PC-9 (cell line): ENCODE measurements around the gene PLXNA1. TPM values are rescaled to one million over a fixed set of nuclear protein-coding genes. Genes with fewer than 3 reads are reported as not detected.
A peak's percentile ranks its signal among the peaks of the same experiment; 100 is the strongest.

Experiments
- BruUV-seq: library from RNA; stranded (reverse); fragments of 400-500 nt; replicated peaks from 2 replicates; lab custom pipeline; 2021; lab: Mats Ljungman, UMichigan
- CTCF ChIA-PET: fragments of 300-600 bp; sonication (Branson Sonifier 250); formaldehyde crosslinking; loops from one replicate; lab custom pipeline; 2022; ENCODE audit warnings: antibody characterized with exemption; lab: Charles Lee
- POLR2A ChIA-PET: fragments of 300-600 bp; sonication (Branson Sonifier 250); formaldehyde crosslinking; loops from one replicate; lab custom pipeline; 2022; ENCODE audit warnings: antibody characterized with exemption; ENCODE audit not compliant: unreplicated experiment; lab: Charles Lee
- DNase-seq, 2 experiments: peaks; one replicate each; pipeline versions ENCODE4 v3.0.0 to v3.0.0-alpha.2; 2015 to 2022; ENCODE audit warnings: mixed read lengths in 1 of 2
- H2AFZ ChIP-seq: fragments of 200-600 bp; sonication (generic); 2 replicates; pipeline ENCODE4 v1.8.1; 2017; ENCODE audit warnings: antibody characterized with exemption
- H3F3A ChIP-seq: fragments of 200-600 bp; sonication (generic); 2 replicates; pipeline ENCODE4 v1.8.1; 2017; ENCODE audit warnings: antibody characterized with exemption, mild to moderate bottlenecking, low read depth; ENCODE audit not compliant: insufficient read depth
- H3K27ac ChIP-seq: fragments of 200-600 bp; sonication (generic); 2 replicates; pipeline ENCODE4 v1.6.1; 2016; ENCODE audit warnings: mixed run types
- H3K27me3 ChIP-seq: fragments of 200-600 bp; sonication (generic); 2 replicates; pipeline ENCODE4 v1.6.1; 2016; ENCODE audit warnings: low read depth, mixed run types; ENCODE audit not compliant: insufficient read depth
- H3K36me3 ChIP-seq: fragments of 200-600 bp; sonication (generic); 2 replicates; pipeline ENCODE4 v1.6.1; 2016; ENCODE audit warnings: low read depth, mixed run types
- H3K4me1 ChIP-seq: fragments of 200-600 bp; sonication (generic); replicated peaks from 2 replicates; pipeline ENCODE4 v1.6.1; 2016; ENCODE audit warnings: mixed run types; ENCODE audit not compliant: insufficient read depth
- H3K4me2 ChIP-seq: fragments of 200-600 bp; sonication (generic); 2 replicates; pipeline ENCODE4 v1.6.1; 2017; ENCODE audit warnings: mixed run types
- H3K4me3 ChIP-seq: fragments of 200-600 bp; sonication (generic); 2 replicates; pipeline ENCODE4 v1.6.1; 2016; ENCODE audit warnings: mixed run types
- H3K79me2 ChIP-seq: fragments of 200-600 bp; sonication (generic); 2 replicates; pipeline ENCODE4 v1.6.1; 2017; ENCODE audit warnings: low read depth, mixed run types
- H3K9me2 ChIP-seq: fragments of 200-600 bp; sonication (generic); 2 replicates; pipeline ENCODE4 v1.8.1; 2017; ENCODE audit warnings: mild to moderate bottlenecking; ENCODE audit not compliant: insufficient read depth
- H3K9me3 ChIP-seq: fragments of 200-600 bp; sonication (generic); 2 replicates; pipeline ENCODE4 v1.8.1; 2016; ENCODE audit warnings: low read depth; ENCODE audit not compliant: insufficient read depth
- H4K20me1 ChIP-seq: fragments of 200-600 bp; sonication (generic); 2 replicates; pipeline ENCODE4 v1.8.1; 2017; ENCODE audit not compliant: insufficient read depth
- CTCF ChIP-seq: fragments of 200-600 bp; sonication (generic); conservative IDR thresholded peaks from 2 replicates; pipeline ENCODE4 v1.6.1; 2017; ENCODE audit warnings: mixed run types, antibody characterized with exemption, mild to moderate bottlenecking, moderate library complexity
- EZH2 ChIP-seq: fragments of 200-600 bp; sonication (generic); IDR thresholded peaks from 2 replicates; pipeline ENCODE4 v1.8.0; 2017; ENCODE audit warnings: antibody characterized with exemption, low read depth
- intact Hi-C: fragments of 100-400 bp; cut with micrococcal nuclease; formaldehyde crosslinking; loops from one replicate; pipeline ENCODE4 v1.10.0; 2022; ENCODE audit not compliant: unreplicated experiment
- total RNA-seq: library from RNA; stranded (reverse); gene quantifications from 2 replicates; pipeline ENCODE4 v1.2.3, GENCODE V29; 2021

PLXNA1 gene
- total RNA-seq, 1 experiment from 2014 or later = 88.2 TPM

- peaks cover 37% of the 10 kb centered on the region for H3K4me1 ChIP-seq
- H3K4me3 ChIP-seq = no peak overlapping the region
- H4K20me1 ChIP-seq = no peaks in the 10 kb centered on the region
- H3K27ac ChIP-seq = peak overlapping the region; percentile 35
- CTCF ChIA-PET = interaction anchor here (0.7 to 2.7 kb wide), 5 partner anchors 49 to 280 kb away, joined by 3 to 20 read pairs (median 5); no protein-coding TSS in a partner anchor
- POLR2A ChIA-PET = interaction anchor here (0.6 to 0.7 kb wide), 4 partner anchors 115 to 447 kb away, joined by 3 to 5 read pairs (median 4); no protein-coding TSS in a partner anchor
- TF ChIP-seq EZH2 = no peak
- TF ChIP-seq CTCF = peak; percentile 60; the same call in 1 of the 2 replicates
- H3K79me2 ChIP-seq = no peaks in the 10 kb centered on the region
- peak overlapping the region; percentile 53 for H3K4me2 ChIP-seq
- H3K9me3 ChIP-seq = no peaks in the 10 kb centered on the region
- BruUV-seq = no TSS peak
- H3K27me3 ChIP-seq = no peaks in the 10 kb centered on the region
- intact Hi-C loops = loop anchor here (1.0 to 5.0 kb wide), 4 partner anchors 21 to 125 kb away; no protein-coding TSS in a partner anchor
- no peaks in the 10 kb centered on the region for H3K36me3 ChIP-seq
- no peaks in the 10 kb centered on the region for H3K9me2 ChIP-seq
- peak; percentile 76 to 88 for DNase-seq
- no peak overlapping the region for H2AFZ ChIP-seq
- H3F3A ChIP-seq = peaks cover 12% of the 10 kb centered on the region; the same call in 1 of the 2 replicates
Observed at GRCh38 chr3:126959921-126960603, 22.9 kb upstream of the PLXNA1 start.

- Histone ChIP-seq H4K20me1 (no peaks in the 10 kb centered on the region), H3K27me3 (no peaks in the 10 kb centered on the region), H3K9me2 (no peaks in the 10 kb centered on the region), H3K36me3 (no peaks in the 10 kb centered on the region), H3K4me3 (no peak overlapping the region), H3K4me1 (peaks cover 42% of the 10 kb centered on the region), H3K9me3 (no peaks in the 10 kb centered on the region), H3K4me2 (peak overlapping the region; percentile 53), H3K27ac (peak overlapping the region; percentile 35), H2AFZ (no peak overlapping the region), H3K79me2 (no peaks in the 10 kb centered on the region), H3F3A (peaks cover 12% of the 10 kb centered on the region; the same call in 1 of the 2 replicates)
- TF ChIP-seq CTCF (0 out of 2 replicates have a peak, but pooled peaks have one; percentile 2), EZH2 (no peak)
- no peak for DNase-seq
- POLR2A ChIA-PET = interaction anchor here (0.5 to 0.7 kb wide), 7 partner anchors 19 to 733 kb away, joined by 3 to 6 read pairs (median 5); no protein-coding TSS in a partner anchor
- intact Hi-C loops = loop anchor here (1.0 to 5.0 kb wide), 4 partner anchors 20 to 126 kb away; no protein-coding TSS in a partner anchor
- CTCF ChIA-PET = interaction anchor here (0.6 to 2.7 kb wide), 7 partner anchors 49 to 501 kb away, joined by 3 to 20 read pairs (median 5); no protein-coding TSS in a partner anchor
- BruUV-seq = no TSS peak
Observed at GRCh38 chr3:126960604-126960995, 22.3 kb upstream of the PLXNA1 start.

GRCh38 chr3:126961191-126961790 is 21.6 kb upstream of the PLXNA1 start:
- H4K20me1 ChIP-seq = no peaks in the 10 kb centered on the region
- no peaks in the 10 kb centered on the region for H3K36me3 ChIP-seq
- peak overlapping the region; percentile 53 for H3K4me2 ChIP-seq
- H2AFZ ChIP-seq = no peak overlapping the region
- H3K9me3 ChIP-seq = no peaks in the 10 kb centered on the region
- H3K4me3 ChIP-seq = no peak overlapping the region
- H3F3A ChIP-seq = peaks cover 12% of the 10 kb centered on the region; the same call in 1 of the 2 replicates
- no peaks in the 10 kb centered on the region for H3K27me3 ChIP-seq
- H3K79me2 ChIP-seq = no peaks in the 10 kb centered on the region
- no TSS peak for BruUV-seq
- peaks cover 49% of the 10 kb centered on the region for H3K4me1 ChIP-seq
- no peaks in the 10 kb centered on the region for H3K9me2 ChIP-seq
- peak; percentile 41 to 68 for DNase-seq
- TF ChIP-seq CTCF (no peak), EZH2 (no peak)
- intact Hi-C loops = loop anchor here (1.0 to 5.0 kb wide), 4 partner anchors 20 to 208 kb away; no protein-coding TSS in a partner anchor
- H3K27ac ChIP-seq = peak overlapping the region; percentile 35
- ChIA-PET CTCF (interaction anchor here (0.6 to 2.7 kb wide), 5 partner anchors 50 to 501 kb away, joined by 4 to 20 read pairs (median 6); no protein-coding TSS in a partner anchor), POLR2A (interaction anchor here (0.5 to 1.1 kb wide), 8 partner anchors 20 to 733 kb away, joined by 3 to 6 read pairs (median 4); no protein-coding TSS in a partner anchor)
